ENCODE results near the gene CABCOCO1.

CABCOCO1 gene

DNA sequence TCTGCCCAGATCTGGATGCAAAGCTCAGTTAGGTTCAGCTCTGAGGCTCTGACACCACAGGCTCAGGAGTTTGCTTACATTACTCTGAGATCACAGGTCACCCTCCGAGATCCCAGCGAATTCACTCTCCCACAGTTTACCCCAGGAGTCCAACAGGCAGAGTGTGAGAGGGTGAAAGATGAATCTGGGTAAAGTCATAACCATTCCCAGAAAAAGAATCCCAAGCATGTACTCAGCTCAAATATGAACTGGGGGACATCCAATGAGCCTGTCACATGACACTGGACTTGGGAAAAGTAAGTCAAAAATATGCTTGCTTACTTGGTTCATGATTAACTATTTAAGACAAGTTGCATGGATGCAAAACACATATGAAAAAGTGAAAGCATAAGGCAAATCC lies 128.5 kb downstream of the CABCOCO1 start:
- Mint-ChIP-seq H3K4me3 (no peak overlapping the region), H3K9me3 (no peaks in the 10 kb centered on the region), H3K27me3 (ENCODE audit: low read depth, poor library complexity) (peaks cover 7% of the 10 kb centered on the region), H3K27ac (no peak overlapping the region), H3K36me3 (ENCODE audit: low read depth) (no peaks in the 10 kb centered on the region), H3K4me1 (peaks cover 5% of the 10 kb centered on the region)
- no peak for DNase-seq
- TF ChIP-seq, protein P1, sequence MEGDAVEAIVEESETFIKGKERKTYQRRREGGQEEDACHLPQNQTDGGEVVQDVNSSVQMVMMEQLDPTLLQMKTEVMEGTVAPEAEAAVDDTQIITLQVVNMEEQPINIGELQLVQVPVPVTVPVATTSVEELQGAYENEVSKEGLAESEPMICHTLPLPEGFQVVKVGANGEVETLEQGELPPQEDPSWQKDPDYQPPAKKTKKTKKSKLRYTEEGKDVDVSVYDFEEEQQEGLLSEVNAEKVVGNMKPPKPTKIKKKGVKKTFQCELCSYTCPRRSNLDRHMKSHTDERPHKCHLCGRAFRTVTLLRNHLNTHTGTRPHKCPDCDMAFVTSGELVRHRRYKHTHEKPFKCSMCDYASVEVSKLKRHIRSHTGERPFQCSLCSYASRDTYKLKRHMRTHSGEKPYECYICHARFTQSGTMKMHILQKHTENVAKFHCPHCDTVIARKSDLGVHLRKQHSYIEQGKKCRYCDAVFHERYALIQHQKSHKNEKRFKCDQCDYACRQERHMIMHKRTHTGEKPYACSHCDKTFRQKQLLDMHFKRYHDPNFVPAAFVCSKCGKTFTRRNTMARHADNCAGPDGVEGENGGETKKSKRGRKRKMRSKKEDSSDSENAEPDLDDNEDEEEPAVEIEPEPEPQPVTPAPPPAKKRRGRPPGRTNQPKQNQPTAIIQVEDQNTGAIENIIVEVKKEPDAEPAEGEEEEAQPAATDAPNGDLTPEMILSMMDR (IDR thresholded peaks at IDR 0.05) = no peak

GRCh38 chr10:61792097-61792716 lies 129.5 kb downstream of the CABCOCO1 start:
- H3K9me3 Mint-ChIP-seq = no peaks in the 10 kb centered on the region
- no peak for DNase-seq
- TF ChIP-seq, protein P1 (IDR thresholded peaks at IDR 0.05) = no peak
- H3K27me3 Mint-ChIP-seq (ENCODE audit: low read depth, poor library complexity) = peaks cover 7% of the 10 kb centered on the region
- peaks cover 5% of the 10 kb centered on the region for H3K4me1 Mint-ChIP-seq
- H3K4me3 Mint-ChIP-seq = no peak overlapping the region
- no peak overlapping the region for H3K27ac Mint-ChIP-seq
- H3K36me3 Mint-ChIP-seq (ENCODE audit: low read depth) = no peaks in the 10 kb centered on the region

DNA sequence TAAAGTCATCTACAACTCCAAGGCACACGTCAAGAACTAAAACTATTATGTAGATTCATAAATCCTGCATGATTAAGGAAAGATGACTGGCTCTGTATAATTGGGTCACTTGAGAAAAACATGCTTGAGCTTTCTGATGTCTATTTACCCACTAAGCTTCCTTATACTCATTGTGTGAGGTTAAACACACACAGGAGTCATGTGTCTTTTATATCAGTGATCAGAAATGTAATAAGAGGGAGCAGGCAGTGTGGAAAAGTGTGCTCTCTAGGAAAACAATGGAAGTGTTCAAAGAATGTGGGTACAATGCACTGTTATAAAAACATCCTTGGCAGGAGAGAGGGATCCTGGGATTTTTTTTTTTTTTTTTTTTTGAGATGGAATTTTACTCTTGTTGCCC lies 130.2 kb downstream of the CABCOCO1 start:
- Mint-ChIP-seq H3K27ac (no peak overlapping the region), H3K9me3 (no peaks in the 10 kb centered on the region), H3K27me3 (ENCODE audit: low read depth, poor library complexity) (peaks cover 7% of the 10 kb centered on the region), H3K4me3 (no peak overlapping the region), H3K36me3 (ENCODE audit: low read depth) (no peaks in the 10 kb centered on the region), H3K4me1 (peaks cover 5% of the 10 kb centered on the region)
- TF ChIP-seq, protein P1 (IDR thresholded peaks at IDR 0.05) = no peak
- no peak for DNase-seq

DNA sequence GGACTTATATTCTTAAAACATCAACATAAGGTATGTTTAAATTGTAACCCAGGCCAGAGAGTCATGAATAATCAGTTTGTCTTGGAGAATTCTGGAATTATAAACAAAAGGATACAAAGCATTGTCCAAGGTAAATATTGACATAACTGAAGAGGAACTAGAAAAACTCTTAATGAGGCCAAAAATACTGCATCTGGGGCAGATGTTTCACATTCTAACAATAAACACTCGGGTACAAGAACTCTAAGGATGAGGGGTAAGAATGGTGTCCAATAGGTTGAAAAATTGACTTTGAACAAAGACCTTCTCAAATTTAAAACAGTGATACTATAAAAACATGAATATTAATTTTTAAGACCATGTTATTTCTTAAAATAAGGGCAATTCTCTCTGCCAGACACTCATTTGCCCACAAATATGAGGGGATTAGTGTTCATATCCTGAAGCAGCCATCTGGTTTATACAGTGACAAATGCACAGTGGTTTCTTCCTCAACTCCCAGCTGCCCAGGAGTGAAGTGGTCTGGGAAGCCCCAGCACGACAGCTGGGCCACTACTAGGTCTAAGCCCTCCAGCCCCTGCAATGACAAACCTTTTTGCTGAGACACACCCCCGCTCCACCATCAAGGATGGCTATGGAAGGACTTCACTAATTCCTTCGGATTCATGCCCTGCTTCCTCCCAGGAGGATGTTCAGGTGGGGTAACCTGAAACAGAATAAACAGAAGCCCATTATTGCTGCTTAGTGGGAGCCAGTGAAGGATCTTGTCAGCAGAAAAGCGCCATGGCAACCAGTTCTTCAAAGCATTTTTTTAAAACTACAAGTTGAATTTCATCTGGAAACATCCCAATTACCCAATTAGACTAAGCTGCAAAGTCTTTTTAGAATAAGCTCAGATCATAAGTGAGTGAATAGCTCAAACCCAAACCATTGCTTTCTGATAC lies 131.3 kb downstream of the CABCOCO1 start:
- H3K27me3 Mint-ChIP-seq (ENCODE audit: low read depth, poor library complexity) = peaks cover 7% of the 10 kb centered on the region
- H3K4me3 Mint-ChIP-seq = no peak overlapping the region
- H3K9me3 Mint-ChIP-seq = no peaks in the 10 kb centered on the region
- TF ChIP-seq, protein P1 (IDR thresholded peaks at IDR 0.05) = no peak
- peaks cover 5% of the 10 kb centered on the region for H3K4me1 Mint-ChIP-seq
- no peaks in the 10 kb centered on the region for H3K36me3 Mint-ChIP-seq (ENCODE audit: low read depth)
- H3K27ac Mint-ChIP-seq = no peak overlapping the region
- no peak for DNase-seq

DNA sequence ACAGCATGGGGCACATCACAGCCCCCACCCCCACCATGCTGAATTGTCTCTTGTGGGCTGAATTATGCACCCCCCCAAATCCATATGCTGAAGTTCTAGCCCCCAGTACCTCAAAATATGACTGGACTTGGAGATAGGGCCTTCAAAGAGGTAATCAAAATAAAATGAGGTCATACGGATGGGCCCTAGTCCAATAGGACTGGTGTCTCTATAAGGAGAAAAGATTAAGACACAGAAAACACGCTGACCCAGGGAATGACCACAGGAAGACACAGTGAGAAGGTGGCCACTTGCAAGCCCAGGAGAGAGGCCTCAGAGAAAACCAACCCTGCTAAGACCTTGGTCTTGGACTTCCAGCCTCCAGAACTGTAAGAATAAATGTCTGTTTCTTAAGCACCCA lies 132.4 kb downstream of the CABCOCO1 start:
- no peaks in the 10 kb centered on the region for H3K36me3 Mint-ChIP-seq (ENCODE audit: low read depth)
- no peaks in the 10 kb centered on the region for H3K9me3 Mint-ChIP-seq
- no peak overlapping the region for H3K4me3 Mint-ChIP-seq
- H3K27me3 Mint-ChIP-seq (ENCODE audit: low read depth, poor library complexity) = peaks cover 7% of the 10 kb centered on the region
- no peak for DNase-seq
- H3K4me1 Mint-ChIP-seq = peaks cover 5% of the 10 kb centered on the region
- no peak overlapping the region for H3K27ac Mint-ChIP-seq
- TF ChIP-seq, protein P1 (IDR thresholded peaks at IDR 0.05) = no peak

Data from nephron progenitor cell (in vitro differentiated cells).